Activated T-helper 9 cell treated with anti-CD3 and anti-CD28 coated beads, Interleukin-2, amount 50 U/mL, for 16 hours (primary cell): ENCODE results near the gene ABCB6.
"Not testable (repeated sequence)": the region's sequence is repeated elsewhere in the genome, so short reads cannot be mapped to it uniquely, and the experiment has no call there.

Experiments used
- DNase-seq: peaks from one replicate; pipeline ENCODE4 v3.0.0-alpha.2; 2020; ENCODE audit warnings: low read depth

ABCB6 gene

GRCh38 chr2:219213486-219214071 is 5.2 kb downstream of the ABCB6 start:
- no peak for DNase-seq

DNA sequence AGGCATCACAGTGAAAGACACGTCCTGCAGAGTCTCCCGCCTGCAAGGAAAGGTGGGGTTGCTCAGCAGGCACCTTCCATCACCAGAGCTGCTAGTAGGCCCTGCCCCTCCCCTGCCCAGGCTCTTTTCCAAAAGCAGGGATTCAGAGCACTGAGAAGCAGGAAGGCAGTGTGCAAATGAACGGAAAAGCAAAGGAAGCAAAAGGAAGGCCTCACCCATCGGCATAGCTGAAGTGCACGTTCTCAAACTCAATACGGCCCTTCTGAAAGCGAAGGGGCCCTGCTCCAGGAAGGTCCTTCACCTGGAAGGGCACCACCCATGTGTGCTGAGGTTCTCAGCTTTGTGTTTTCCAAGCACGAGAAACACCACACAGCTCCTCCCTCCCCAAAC is 5.7 kb downstream of the ABCB6 start:
- DNase-seq = no peak

DNA sequence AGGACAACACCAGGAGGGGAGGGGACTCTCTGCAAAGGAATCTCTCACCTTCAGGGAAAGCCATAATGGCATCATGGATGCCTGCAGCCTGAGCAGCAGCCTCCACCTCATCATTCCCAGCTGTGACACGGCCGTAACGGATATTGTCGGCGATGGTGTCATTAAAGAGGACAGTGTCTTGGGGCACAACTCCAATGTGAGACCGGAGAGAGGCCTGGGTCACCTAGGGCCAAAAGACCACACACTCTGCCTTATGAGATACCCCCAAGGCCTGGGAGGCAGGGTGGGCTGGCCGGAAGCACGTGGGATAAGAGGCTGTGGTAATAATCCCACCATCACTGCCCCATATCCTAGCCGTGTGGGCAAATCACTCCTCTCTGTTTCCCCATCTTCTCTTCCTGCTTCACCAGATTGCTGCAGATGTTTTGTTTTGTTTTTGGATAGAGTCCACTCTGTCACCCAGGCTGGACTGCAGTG is 7.8 kb downstream of the ABCB6 start:
- DNase-seq = no peak

DNA sequence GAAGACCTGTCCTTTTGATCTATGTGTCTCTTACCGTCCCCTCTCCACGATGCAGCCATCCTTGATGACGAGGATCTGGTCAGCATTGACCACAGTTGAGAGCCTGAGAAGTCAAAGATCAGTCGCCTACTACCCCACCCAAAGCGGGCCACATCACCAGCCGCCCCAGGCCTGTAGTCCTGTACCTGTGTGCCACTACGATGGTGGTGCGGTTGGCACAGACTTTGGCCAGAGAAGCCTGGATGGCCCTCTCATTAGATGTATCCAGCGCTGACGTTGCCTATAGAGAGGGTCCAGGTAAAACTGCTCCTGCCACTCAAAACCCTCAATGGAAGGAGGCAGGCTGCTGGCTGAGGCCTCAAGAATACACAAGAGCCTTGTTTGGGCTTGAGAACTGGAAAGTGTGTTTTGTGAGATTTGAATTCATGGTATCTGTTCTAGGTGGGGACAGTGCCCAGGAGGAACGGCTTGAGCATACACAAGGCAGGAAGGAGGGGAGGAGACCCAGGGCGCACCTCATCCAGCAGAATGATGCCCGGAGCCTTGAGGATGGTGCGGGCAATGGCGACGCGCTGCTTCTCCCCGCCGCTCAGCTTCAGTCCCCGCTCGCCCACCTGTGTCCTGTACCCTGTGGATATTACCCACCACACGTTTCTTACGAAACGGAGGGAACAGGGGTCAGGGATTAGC is 8.4 kb downstream of the ABCB6 start:
- no peak for DNase-seq

DNA sequence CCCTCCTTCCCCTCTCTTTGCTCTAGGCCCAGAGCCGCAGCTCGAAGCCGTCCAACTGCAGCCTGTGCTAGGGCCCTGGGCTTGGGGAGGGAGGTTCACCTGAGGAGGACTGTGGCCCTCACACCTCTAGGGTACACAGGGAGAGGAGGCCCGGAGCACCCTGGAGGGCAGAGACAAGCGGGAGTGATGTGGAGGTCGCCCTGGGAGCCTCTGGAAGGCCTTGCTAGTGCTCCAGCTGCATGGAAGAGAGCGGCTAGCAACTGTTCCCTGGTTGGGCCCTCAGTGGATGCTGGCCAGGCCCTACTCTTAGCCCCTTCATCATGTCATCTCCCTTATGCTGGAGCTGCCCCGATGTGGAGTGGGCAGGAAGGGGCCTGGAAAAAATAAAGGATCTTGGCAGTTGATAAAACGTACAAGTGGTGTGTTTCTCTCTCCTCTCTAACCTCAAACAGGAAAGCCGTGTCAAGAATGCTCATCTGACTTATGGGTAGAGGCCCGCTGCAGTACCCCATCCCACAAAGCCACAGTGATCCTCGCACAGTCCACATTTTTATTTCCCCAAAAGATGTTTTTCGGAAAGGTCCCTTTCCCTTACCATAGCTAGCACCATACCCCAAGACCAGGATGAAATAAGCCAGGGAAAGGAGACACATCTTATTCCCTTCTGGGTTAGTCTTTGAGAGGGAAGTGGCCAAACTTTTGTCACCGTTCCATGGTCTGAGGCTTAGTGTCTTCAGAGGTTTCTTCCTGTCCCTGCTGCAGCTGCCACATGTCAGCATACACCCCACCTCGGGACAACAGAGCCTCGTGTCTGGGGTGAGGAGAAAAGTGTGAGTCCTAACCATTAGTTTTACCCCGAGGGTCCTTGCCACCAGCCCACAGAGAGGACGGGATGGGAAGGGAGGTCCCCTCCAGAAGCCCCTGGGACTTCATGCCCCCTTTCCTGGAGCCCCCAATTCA is 9.2 kb downstream of the ABCB6 start:
- no peak for DNase-seq

GRCh38 chr2:219207884-219208740 is 10.6 kb downstream of the ABCB6 start:
- DNase-seq = no peak

DNA sequence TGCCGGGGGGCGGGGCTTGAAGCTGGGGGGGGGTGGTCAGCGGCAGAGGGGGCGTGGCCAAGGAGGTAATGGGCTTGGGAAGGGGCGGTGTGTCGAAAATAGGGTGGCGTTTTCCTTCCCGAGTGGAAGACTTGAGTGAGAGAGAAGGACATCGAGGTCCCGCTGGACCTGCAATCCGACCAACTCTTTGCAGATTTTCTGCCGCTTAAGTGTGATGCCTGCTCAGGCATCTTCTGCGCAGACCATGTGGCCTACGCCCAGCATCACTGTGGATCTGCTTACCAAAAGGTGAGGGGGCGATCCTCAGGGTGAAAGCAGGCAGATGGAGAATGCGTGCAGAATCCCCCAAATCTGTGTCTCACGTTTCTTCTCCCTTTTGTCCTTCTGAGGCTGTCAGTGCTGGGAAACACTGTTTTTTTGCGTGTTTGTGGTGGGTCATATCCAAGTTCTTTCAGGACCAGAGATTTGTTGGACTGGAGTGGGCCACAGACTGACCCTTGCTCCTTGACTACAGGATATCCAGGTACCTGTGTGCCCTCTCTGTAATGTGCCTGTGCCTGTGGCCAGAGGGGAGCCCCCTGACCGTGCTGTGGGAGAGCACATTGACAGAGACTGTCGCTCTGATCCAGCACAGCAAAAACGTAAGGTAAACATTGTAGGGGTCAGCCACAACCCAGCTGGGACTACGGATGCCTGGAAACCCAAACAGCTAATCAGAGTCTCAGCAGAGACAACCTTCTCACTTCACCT is 11.4 kb downstream of the ABCB6 start:
- no peak for DNase-seq

GRCh38 chr2:219206328-219207133 is 12.2 kb downstream of the ABCB6 start, which contains the start of gene ZFAND2B:
TSS of gene ZFAND2B (plus strand) at chr2:219206782. CDS start at chr2:219206988, 206 bp downstream.
- peak; percentile 94 for DNase-seq

DNA sequence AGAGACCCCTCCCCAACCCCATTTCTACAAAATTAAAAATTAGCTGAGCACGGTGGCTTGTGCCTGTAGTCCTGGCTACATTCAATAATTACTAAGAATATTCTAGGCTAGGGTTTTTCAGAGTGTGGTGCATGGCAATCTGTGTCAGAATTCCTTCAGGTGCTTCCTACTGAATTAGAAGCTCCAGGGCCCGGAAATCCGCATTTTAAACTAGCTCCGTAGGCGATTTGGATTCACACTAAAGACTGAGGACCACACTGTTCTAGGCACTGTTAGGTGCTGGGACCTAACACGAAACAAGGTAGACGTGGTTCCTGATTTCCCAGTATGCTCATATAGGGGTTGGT is 12.8 kb downstream of the ABCB6 start:
- DNase-seq = no peak

- DNase-seq = no peak
Measured at GRCh38 chr2:219205165-219205538, 13.6 kb downstream of the ABCB6 start.

- no peak for DNase-seq
Measured at GRCh38 chr2:219204425-219205164, 14.2 kb downstream of the ABCB6 start.

DNA sequence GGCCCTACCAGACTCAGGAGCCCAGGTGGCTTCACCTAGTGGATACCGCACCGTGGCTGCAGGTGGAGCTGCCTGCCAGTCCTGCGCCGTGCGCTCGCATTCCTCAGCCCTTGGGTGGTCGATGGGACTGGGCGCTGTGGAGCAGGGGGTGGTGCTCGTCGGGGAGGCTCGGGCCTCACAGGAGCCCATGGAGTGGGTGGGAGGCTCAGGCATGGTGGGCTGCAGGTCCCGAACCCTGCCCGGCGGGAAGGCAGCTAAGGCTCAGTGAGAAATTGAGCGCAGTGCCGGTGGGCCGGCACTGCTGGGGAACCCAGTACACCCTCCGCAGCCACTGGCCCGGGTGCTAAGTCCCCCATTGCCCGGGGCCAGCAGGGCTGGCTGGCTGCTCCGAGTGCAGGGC is 17.4 kb downstream of the ABCB6 start:
- DNase-seq = not testable (repeated sequence)

DNA sequence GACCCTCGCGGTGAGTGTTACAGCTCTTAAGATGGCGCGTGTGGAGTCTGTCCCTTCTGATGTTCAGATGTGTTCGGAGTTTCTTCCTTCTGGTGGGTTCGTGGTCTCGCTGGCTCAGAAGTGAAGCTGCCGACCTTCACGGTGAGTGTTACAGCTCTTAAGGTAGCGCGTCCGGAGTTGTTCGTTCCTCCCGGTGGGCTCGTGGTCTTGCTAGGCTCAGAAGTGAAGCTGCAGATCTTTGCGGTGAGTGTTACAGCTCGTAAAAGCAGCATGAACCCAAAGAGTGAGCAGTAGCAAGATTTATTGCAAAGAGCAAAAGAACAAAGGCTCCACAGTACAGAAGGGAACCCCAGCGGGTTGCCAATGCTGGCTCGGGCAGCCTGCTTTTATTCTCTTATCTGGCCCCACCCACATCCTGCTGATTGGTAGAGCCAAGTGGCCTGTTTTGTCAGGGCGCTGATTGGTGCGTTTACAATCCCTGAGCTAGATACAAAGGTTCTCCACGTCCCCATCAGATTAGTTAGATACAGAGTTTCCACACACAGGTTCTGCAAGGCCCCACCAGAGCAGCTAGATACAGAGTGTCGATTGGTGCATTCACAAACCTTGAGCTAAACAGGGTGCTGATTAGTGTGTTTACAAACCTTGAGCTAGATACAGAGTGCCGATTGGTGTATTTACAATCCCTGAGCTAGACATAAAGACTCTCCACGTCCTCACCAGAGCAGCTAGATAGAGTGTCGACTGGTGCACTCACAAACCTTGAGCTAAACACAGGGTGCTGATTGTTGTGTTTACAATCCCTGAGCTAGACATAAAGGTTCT is 18.0 kb downstream of the ABCB6 start:
- not testable (repeated sequence) for DNase-seq

DNA sequence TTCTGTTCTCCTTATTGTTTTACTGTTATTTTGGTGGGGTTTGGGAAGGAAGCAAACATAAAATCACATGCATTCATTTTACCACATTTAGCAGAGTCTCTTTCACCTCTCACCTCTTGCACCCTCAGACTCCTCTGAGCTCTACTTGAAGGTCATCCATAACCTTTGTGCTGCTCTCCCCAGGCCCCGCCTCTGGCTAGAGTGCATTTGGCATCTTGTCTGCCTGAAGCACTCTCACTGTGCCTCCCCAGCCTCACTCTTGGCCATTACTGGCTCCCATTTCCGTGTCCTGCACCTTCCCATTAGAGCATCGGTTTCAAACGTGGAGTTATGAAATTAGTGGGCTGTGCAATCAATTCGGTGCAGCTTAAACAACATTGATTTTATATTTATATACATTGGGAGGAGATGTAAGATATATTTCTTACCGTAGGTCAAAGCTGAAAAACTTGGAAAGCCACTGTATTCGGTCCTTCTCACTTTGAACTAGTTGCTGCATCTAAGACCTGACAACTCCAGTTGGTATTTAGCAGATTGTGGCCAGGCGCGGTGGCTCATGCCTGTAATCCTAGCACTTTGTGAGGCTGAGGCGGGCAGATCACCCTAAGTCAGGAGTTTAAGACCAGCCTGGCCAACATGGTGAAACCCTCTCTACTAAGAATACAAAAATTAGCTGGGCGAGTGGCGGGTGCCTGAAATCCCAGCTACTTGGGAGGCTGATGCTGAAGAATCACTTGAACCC is 19.1 kb downstream of the ABCB6 start:
- DNase-seq = no peak

DNA sequence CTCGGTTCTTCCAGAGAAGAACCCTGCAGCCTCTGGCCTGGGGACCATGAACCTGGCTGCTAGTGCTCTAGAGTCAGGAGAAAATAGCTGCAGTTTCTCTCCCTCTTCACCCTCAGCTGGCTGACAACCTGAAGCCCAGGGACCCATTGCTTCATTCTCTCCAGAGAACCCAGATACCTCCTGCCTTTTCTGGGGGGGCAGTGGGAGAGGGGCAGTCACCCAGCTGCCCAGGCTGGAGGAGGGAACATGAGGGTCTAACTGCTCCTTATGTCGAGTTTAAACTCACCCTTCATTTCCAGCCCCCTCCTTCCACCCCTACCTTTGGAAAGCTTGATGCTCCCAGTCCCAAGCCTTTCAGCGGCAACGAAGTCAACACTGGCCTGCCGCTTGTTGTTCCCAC is 19.8 kb downstream of the ABCB6 start:
- DNase-seq = no peak

DNA sequence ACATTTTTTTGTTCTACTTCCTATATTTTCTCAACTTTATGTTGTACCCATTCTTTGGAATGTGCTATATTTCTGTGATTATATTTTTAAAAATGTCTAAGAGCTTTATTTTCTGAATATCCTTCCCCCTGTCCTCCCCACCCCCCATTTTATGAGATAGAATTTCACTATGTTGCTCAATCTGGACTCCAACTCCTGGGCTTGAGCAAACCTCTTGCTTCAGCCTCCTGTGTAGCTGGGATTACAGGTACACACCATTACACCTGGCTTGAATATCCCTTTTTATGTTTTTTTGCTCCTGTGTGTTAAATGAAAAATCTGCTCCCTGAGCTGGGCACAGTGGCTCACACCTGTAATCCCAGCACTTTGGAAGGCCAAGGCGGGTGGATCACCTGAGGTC is 21.4 kb downstream of the ABCB6 start:
- no peak for DNase-seq

DNA sequence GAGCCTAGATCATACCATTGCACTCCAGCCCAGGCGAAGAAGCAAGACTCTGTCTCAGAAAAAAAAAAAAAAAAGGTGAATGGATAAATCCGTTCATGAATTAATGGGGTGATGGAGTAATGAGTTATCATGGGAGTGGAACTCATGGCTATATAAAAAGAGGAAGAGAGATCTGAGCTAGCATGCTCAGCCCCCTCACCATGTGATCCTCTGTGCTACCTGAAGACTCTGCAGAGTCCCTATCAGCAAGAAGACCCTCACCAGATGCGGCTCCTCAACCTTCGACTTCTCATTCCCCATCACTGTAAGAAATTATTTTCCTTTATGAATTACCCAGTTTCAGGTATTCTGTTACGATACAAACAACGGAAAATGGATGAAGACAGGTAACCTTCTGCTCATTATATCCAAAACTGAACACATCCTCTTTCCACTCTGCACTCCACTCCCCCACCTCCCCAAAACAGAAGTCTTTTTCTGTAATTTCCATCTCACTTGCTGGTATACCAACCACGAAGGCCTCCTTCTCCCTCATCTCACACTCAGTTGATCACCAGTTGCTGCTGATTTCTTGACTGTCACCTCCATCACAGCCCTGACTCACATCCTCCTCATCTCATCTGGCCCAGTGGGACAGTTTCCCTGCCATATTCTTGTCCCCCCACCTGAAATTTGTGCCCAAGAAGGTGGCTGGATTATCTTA is 31.9 kb downstream of the ABCB6 start:
- DNase-seq = no peak
